ENCODE data around the gene RAPGEF6.
"Not testable (repeated sequence)": the region's sequence is repeated elsewhere in the genome, so short reads cannot be mapped to it uniquely, and the experiment has no call there.

The RAPGEF6 gene

DNA sequence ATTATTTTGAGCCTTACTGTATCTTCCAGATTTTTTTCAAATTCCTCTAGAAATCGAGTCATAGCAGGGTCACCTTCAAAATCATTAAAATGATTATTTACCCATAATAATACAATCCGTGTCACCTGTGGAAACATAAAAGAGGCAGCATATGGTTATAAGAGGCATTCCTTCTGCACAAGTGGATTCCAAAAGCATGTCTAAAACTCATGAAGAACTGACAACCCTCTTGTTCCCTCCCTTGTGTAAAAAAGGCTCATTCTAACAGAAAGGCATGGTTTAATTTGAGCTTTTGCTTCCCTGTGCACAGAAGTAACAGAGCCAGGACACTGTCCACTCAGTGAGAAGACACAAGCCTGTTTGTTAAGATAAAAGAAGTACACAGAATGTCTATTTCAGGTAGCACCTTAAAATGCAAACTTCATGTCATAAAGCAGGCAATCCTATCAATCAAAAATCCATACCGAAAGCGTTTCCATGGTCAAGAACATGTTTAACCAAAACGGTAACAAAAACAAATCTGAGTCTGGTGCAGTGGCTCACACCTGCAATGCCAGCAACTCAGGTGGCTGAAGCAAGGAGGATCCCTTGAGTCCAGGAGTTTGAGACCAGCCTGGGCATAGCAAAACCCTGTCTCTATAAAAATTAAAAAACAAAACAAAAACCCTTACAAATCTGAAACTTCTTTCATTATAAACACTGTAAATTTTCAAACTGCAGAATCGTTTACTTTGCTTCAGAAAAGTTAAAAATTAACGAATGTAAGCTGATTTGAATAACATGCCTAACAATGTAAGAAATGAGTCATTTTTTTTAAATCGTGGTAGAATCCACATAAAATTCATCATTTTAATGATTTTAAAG lies 139.3 kb downstream of the RAPGEF6 start:
- DNase-seq (ENCODE audit: low read depth): no peak

GRCh38 chr5:131491749-131492148 lies 143.3 kb downstream of the RAPGEF6 start:
- DNase-seq (ENCODE audit: low read depth): no peak

DNA sequence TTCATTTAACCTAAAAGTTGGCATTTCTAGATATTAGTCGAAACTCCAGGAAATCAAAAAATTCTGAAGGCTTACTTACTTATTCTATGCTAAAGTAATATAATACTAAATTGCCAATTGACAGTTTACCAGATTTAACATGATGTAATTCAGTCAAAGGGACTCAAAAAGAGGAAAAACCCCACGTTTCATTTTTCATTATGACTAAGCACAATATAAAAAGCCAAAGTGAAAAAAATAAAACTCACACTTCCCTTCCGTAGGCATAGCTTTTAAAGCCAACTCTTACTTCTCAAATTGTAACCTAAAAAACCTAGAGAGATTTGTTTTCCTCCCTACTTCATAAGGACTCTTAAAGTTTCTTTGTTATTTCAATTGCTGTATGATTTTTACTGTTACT lies 146.6 kb downstream of the RAPGEF6 start:
- no peak for DNase-seq (ENCODE audit: low read depth)

- not testable (repeated sequence) for DNase-seq (ENCODE audit: low read depth)
Measured at GRCh38 chr5:131487371-131487770, 147.7 kb downstream of the RAPGEF6 start.

- no peak for DNase-seq (ENCODE audit: low read depth)
Measured at GRCh38 chr5:131482617-131483016, 152.4 kb downstream of the RAPGEF6 start.

DNA sequence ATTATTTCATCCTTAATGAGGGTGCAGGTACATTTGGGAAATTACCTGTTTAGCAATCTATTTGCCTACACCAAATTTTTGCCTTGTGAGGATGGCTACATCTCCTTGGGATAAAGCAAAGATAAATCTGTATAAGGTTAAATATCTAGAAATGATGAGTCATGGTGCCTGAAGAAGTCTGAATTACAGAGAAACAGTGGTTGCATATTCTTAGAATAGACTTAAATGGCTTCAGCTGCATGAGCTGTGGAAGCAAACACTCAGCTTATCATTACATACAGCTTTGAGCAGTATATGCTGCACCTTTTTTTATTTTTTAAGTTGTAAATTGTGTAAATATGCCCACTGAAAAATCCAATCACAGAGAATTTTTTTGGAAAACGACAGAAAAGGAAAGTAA lies 153.5 kb downstream of the RAPGEF6 start:
- DNase-seq (ENCODE audit: low read depth): no peak

DNA sequence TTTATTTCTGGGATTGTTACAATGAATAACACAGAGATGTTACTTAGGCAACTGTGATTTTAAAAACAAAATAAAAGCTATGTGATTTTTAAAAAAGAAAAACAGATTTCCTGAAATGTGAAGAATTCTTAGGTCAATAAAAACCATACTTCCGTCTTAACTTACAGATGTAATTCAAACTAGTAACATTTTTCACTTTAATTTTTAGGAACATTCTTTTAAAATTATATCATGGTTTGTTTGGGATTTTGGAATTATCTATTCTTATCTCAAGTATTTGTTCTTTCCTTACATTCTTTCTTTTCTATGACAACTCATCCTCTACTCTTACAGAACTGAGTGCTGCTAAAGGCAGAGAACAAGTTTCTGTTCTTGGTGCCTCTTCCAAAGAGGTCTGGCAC lies 159.5 kb downstream of the RAPGEF6 start:
- no peak for DNase-seq (ENCODE audit: low read depth)

DNA sequence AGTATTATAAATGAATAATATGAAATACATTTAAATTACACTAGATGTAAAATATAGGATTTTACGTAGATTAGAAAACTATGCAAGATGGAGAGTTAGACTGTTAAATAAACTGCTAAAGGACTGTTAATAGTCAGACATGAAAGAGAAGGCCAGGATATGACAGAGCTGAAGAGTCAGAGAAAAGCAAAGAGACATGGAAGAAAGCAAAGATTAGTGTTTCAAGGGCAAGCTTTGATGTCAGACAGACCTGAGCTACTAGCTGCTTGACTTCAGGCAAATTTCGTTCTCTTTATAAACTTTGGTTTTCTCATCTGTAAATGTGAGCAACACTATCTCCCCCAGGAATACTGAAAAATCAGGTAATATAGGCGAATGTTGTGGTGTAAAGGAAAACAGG lies 161.3 kb downstream of the RAPGEF6 start:
- DNase-seq (ENCODE audit: low read depth): no peak

- DNase-seq (ENCODE audit: low read depth): no peak
Measured at GRCh38 chr5:131466171-131466766, 168.8 kb downstream of the RAPGEF6 start.

DNA sequence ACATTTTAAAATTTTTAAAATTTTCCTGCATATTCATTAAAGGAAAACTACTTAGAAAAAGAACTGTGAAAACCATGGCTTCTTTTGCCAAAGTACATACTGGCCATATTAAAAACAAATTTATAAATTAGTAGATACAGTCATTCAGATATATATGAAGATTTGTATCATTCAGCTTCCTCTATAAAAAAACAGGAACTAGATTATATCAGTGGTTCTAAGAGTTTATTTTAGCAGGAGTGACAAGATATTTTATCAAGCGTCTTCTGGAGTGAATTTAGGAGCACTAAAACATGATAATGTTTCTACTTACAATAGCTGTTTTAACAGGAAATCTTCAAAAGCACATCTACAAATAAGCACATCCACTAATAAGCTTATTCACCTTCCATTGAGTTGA lies 171.4 kb downstream of the RAPGEF6 start:
- no peak for DNase-seq (ENCODE audit: low read depth)

DNA sequence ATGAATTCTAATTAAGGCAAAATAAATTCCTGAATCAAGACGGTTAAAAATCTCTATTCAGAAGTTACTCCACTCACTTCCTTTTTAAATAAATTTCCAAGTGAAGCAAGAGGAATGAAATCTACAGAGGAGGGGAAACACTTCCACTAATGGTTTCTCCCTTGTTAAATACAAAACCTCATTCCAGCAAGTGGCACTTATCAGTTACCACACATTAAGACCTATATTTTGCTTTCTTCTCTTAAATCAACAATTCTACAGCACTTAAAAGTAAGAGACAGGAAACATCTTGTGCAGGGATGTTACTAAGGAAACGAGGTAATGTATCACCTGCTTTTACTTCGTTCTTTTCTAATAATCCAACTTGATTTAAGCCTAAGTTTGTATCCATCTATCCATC lies 172.6 kb downstream of the RAPGEF6 start:
- no peak for DNase-seq (ENCODE audit: low read depth)

DNA sequence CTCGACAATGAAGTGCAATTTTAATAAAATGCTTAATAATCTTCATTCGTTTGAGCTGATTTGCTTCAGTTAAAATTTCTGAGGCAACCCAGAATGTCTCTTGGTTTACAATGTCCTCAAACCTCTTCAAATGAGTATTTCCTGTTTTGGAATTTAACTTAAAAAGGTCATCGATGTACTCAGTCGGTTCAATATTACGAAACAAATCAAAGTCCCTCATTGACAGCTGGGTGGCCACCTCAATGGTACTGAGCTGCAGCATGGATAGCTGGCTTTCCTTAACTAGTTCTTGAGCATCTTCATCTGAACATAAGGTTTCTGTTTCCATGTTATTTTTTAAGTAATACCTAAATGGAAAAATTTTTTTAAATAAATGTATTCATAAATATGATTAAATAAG lies 173.3 kb downstream of the RAPGEF6 start:
- no peak for DNase-seq (ENCODE audit: low read depth)

- no peak for DNase-seq (ENCODE audit: low read depth)
Measured at GRCh38 chr5:131460867-131461572, 174.0 kb downstream of the RAPGEF6 start.

DNA sequence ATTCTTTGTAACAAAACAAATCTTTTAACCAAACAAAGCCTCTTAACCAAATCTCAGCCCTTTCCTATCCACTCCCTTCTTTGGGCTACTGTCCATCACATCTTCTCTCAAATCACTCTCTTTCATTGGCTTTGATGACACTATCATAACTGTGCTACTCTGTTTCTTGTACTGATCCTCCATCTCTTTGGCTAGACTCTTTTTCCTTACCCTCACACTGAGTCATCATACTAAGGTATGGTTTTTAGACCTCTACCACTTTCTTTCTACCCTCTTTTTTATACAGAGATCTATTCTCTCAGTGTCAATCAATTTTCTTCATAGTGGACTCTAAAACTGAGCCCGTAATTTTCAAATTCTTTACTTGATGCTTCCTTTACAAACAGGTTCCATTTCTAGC lies 174.9 kb downstream of the RAPGEF6 start:
- DNase-seq (ENCODE audit: low read depth): no peak

- no peak for DNase-seq (ENCODE audit: low read depth)
Measured at GRCh38 chr5:131459216-131459615, 175.8 kb downstream of the RAPGEF6 start.

GRCh38 chr5:131457193-131457592 lies 177.8 kb downstream of the RAPGEF6 start:
- no peak for DNase-seq (ENCODE audit: low read depth)

GRCh38 chr5:131450941-131451340 lies 184.1 kb downstream of the RAPGEF6 start:
- no peak for DNase-seq (ENCODE audit: low read depth)

DNA sequence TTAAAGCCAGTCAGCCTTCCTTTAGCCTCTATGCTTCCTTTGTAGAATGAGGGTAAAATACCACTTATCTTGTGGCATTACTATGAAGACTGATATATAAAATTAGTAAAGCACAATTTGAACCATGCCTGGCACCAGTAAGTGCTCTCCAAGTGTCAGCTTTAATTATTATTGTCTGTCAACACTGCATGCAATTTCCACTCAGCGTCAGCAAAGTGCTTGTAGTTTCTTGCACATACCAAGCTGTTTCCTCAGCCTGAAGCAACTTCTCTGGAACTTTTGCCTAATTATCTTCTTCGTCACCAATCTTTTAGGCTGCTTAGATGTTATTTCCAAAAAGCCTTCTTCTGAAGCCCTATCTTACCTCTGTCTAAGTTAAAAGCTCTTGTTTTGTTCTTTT lies 193.8 kb downstream of the RAPGEF6 start:
- DNase-seq (ENCODE audit: low read depth): no peak

DNA sequence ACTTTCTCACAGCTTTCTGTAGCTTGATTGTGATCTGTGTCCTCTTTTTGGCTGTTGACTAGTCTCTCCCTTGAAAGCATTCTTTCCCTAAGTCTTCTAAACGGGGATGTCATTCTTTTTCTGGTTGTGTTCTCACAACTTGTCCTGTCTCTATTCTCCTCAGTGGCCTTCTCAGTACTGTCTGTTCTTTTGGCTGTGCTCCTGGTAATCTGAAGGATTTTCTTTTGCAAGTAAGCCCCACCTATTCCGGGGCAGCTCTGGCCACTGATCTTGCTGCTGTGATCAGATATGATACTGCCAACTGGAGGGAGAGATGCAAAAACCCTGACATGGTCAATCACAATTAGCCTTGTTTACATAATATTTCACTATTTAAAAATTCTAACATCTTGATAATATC lies 198.9 kb downstream of the RAPGEF6 start:
- no peak for DNase-seq (ENCODE audit: low read depth)

DNA sequence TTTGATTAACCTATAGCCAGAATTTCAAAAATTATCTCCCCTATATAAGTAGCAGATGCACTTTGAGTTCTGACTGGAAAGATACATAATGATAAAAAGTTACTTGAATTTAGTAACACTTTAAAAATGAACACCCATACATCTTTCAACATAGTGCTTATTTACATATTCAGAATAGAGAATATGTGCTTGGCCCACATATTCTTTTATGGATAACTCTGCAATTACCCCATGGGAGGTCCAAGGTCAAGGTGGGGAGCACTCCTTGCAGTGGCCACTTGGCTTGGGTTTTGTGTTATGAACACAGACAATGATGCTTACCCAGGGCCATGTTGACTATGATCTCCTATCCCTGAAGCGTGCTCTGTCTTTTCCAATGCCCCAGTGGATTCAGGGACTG lies 201.9 kb downstream of the RAPGEF6 start:
- DNase-seq (ENCODE audit: low read depth): no peak

DNA sequence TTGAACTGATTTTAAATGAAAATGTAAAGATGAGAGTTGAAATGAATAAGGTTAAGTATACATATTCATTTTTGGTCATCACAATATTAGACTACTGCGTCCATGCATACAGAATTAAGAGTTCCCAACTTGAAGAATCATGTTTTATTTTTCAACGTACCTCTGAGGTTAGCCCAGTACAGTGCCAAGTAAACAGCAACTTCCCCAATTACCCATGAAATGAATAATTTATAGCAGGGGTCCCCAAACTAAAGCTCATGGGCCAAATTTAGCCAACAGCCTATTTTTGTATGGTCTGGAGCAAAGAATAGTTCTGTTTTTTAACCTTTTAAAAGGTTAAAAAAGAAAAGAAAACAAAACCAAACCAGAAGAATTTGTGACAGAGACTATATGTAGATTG lies 203.2 kb downstream of the RAPGEF6 start:
- no peak for DNase-seq (ENCODE audit: low read depth)

- no peak for DNase-seq (ENCODE audit: low read depth)
Measured at GRCh38 chr5:131430794-131431193, 204.2 kb downstream of the RAPGEF6 start.

- no peak for DNase-seq (ENCODE audit: low read depth)
Measured at GRCh38 chr5:131426011-131426410, 209.0 kb downstream of the RAPGEF6 start.

Data from stimulated activated CD8-positive, alpha-beta memory T cell treated with anti-CD3 and anti-CD28 coated beads, Interleukin-7, amount 100 ng/mL, for 24 hours (primary cell).